HG03442 (cell line): ENCODE data around the gene TOB1.

Source experiments
- ATAC-seq: cut with Tn5 transposase; IDR thresholded peaks from one replicate; pipeline ENCODE4 v1.9.1; 2021; ENCODE audit warnings: mild to moderate bottlenecking, moderate library complexity; ENCODE audit not compliant: unreplicated experiment

TOB1 gene, protein sequence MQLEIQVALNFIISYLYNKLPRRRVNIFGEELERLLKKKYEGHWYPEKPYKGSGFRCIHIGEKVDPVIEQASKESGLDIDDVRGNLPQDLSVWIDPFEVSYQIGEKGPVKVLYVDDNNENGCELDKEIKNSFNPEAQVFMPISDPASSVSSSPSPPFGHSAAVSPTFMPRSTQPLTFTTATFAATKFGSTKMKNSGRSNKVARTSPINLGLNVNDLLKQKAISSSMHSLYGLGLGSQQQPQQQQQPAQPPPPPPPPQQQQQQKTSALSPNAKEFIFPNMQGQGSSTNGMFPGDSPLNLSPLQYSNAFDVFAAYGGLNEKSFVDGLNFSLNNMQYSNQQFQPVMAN

GRCh38 chr17:50866261-50866949, at the start of gene TOB1:
TSS of gene TOB1 (minus strand) at chr17:50866354. CDS start at chr17:50864017, 2,337 bp downstream.
- peak; percentile 67 for ATAC-seq

- ATAC-seq, result no peak
These were observed 48.4 kb upstream of the TOB1 start for GRCh38 chr17:50914505-50915063.

DNA sequence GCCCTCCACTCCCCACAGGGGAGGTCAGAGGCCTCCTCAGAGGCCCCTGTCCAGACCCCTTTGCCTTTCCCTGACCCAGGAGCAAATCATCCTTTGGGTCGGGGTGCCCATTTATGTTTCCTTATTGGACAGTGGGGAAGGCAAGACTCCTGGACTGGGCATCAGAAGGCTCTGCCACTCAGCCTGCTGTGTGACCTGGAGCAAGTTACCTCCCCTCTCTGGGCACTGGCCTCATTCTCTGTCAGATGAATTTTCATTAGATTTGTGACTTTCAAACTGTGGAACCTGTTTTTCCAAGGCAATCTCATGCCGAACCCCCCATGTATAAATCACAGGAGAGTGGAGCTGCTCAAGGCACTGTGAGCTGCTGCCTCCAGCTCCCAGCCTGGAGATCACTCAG, 47.0 kb upstream of the TOB1 start:
- no peak for ATAC-seq

GRCh38 chr17:50911890-50912289, 45.7 kb upstream of the TOB1 start:
- ATAC-seq, result no peak

GRCh38 chr17:50911450-50911849, 45.3 kb upstream of the TOB1 start:
- ATAC-seq, result no peak

GRCh38 chr17:50909765-50910605, 43.8 kb upstream of the TOB1 start:
- no peak for ATAC-seq

GRCh38 chr17:50908860-50909764, 43.0 kb upstream of the TOB1 start:
- ATAC-seq, result no peak

DNA sequence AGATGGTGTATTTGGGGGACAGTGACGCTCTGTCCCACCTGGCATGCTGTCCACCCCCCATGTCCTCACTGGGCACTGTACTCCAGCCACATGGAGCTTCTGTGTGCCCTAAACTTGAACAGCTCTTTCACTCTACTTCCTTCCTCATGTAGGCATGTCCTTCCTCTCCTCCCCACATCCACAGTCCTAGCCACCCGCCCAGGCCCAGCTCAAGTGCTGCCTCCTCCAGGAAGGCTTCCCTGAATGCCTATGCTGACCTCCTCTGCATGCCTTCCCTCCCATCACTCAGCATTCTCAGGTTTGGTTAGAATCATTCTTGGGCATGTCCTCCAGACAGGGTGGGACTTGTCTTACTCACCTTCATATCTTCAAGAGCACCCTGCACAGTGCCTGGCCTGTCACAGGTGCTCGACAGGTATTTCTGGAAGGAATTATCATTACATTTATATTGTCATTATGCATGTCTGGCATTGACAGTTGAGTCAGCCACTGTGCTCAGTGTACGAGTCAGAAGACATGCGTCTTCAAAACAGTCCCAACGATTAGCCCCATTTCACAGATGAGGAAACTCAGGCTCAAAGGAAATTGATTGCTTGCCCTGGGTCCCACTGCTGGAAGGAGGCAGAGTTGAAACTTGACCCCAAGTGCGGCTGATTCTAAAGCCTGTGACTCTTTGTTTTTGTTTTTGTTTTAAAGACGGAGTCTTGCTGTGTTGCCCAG, 42.1 kb upstream of the TOB1 start:
- ATAC-seq, result no peak

DNA sequence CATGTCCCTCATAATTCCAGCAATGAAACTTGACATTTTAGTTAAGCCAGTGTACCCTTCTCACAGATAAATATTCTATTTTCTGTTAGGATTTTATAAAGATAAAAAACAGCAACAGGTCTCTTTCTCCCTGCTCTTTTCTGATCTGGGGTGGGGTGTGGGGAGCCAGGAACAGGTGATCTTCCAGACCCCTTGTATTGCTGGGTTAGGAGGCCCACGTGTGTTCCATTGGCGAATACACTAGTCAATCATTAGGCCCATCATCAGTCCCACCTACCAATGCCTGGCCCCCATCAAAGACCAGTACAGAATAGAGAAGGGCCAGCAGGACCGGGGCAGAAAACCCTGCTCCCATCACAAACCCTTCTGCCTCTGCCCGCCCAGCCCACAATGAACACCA, 40.3 kb upstream of the TOB1 start:
- ATAC-seq, result no peak

- no peak for ATAC-seq
These were observed 39.3 kb upstream of the TOB1 start for GRCh38 chr17:50905460-50905803.

DNA sequence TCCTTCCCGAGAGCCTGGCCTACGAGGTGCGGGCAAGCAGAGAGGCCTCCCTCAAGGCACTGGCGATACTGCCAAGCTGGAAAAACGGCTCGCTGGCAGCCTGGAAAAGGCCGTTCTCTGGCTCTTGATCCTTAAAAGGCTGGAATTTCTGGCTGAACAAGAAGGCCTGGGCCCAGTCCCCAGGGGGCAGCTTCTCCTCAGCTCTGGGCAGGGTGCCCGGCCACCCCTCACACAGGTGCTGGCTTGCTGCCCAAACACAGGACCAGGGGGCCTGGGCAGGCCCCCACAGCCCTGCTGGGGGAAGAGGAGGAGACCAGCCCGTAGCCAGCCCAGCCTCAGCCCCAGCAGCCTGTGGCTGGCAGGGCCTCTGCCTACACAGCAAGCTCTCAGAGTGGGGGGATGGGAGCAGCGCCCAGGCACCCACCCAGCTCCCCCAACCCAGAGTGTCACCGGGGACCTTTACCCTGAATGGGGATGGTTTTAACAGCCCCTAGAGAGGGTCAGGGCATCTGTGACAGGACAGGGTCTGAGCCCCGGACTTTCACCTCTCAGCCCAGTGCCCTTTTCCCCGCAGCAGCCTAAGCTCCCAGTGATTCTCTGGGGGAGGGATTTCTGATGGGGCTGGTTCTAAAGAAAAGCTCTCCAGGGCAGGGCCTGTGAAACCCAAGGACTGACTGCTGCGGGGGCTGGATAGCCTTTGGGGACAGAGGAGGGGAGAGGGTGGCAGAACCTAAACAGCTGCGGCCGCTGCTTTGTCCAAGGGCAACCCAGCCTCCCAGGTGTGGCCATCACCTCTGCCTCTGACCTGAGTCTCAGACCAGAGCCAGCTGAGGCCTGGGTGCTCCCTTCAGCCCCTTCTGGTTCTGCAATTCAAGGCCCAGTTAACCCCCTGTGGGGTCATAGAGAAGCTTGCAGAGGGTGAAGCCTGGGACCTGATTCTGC, 38.6 kb upstream of the TOB1 start:
- ATAC-seq, result no peak

- ATAC-seq, result no peak
These were observed 37.7 kb upstream of the TOB1 start for GRCh38 chr17:50903604-50904517.

GRCh38 chr17:50902372-50903353, 36.5 kb upstream of the TOB1 start:
- no peak for ATAC-seq

- ATAC-seq, result no peak
These were observed 34.3 kb upstream of the TOB1 start for GRCh38 chr17:50900383-50900892.

GRCh38 chr17:50899559-50900319, 33.6 kb upstream of the TOB1 start:
- no peak for ATAC-seq
